Neutrophil (primary cell): ENCODE results near the gene PARD6B.
"Not testable (repeated sequence)": the region's sequence is repeated elsewhere in the genome, so short reads cannot be mapped to it uniquely, and the experiment has no call there.

Experiments used
- H3K27ac ChIP-seq: fragments of 200-600 bp; sonication (generic); 2 replicates; pipeline ENCODE4 v1.5.1; 2016; ENCODE audit warnings: mild to moderate bottlenecking, moderate library complexity
- H3K27me3 ChIP-seq: fragments of 200-600 bp; sonication (generic); 2 replicates; pipeline ENCODE4 v1.6.0; 2016; ENCODE audit warnings: mild to moderate bottlenecking
- H3K36me3 ChIP-seq: fragments of 200-600 bp; sonication (generic); 2 replicates; pipeline ENCODE4 v1.5.1; 2017
- H3K4me1 ChIP-seq, 2 experiments: fragments of 200-600 bp in 1 of 2; sonication (generic) in 1 of 2; 1 replicate in 1 of 2; 2 replicates in 1 of 2; pipeline versions ENCODE4 v1.5.1 to v1.6.1; 2013 to 2016; ENCODE audit warnings: low read depth in 1 of 2, low read length in 1 of 2, mild to moderate bottlenecking in 1 of 2, moderate library complexity in 1 of 2; ENCODE audit not compliant: control insufficient read depth in 1 of 2, insufficient read depth in 1 of 2
- H3K4me3 ChIP-seq, 2 experiments: fragments of 200-600 bp in 1 of 2; sonication (generic) in 1 of 2; 1 replicate in 1 of 2; 2 replicates in 1 of 2; pipeline ENCODE4 v1.5.1; 2013 to 2016; ENCODE audit warnings: low read depth in 1 of 2, low read length in 1 of 2, mild to moderate bottlenecking in 1 of 2, moderate library complexity in 1 of 2
- H3K9me3 ChIP-seq: fragments of 200-600 bp; sonication (generic); 2 replicates; pipeline ENCODE4 v1.5.1; 2016
- CTCF ChIP-seq: fragments of 200-600 bp; sonication (generic); IDR thresholded peaks from 2 replicates; pipeline ENCODE4 v1.5.1; 2016; ENCODE audit warnings: antibody characterized with exemption

PARD6B gene

GRCh38 chr20:50692552-50692933 lies 38.8 kb upstream of the PARD6B start:
- Histone ChIP-seq H3K36me3 (no peaks in the 10 kb centered on the region), H3K4me3 (no peak overlapping the region), H3K27ac (no peak overlapping the region), H3K27me3 (peaks cover 53% of the 10 kb centered on the region), H3K4me1 (peaks cover 49 to 52% of the 10 kb centered on the region in 2 experiments), H3K9me3 (no peaks in the 10 kb centered on the region)
- TF ChIP-seq CTCF: no peak

GRCh38 chr20:50693001-50693400 lies 38.4 kb upstream of the PARD6B start:
- H3K27me3 ChIP-seq: peaks cover 53% of the 10 kb centered on the region
- no peak for TF ChIP-seq CTCF

GRCh38 chr20:50694379-50695134 lies 36.8 kb upstream of the PARD6B start:
- peaks cover 29 to 33% of the 10 kb centered on the region in 2 experiments for H3K4me1 ChIP-seq
- no peak overlapping the region for H3K4me3 ChIP-seq
- H3K36me3 ChIP-seq: no peaks in the 10 kb centered on the region
- H3K9me3 ChIP-seq: no peaks in the 10 kb centered on the region
- peaks cover 48% of the 10 kb centered on the region for H3K27me3 ChIP-seq
- no peak overlapping the region for H3K27ac ChIP-seq
- TF ChIP-seq CTCF: no peak

More at GRCh38 chr20:50693001-50693400, 38.4 kb upstream of the PARD6B start:
- no peaks in the 10 kb centered on the region for H3K9me3 ChIP-seq
- no peak overlapping the region for H3K27ac ChIP-seq
- no peak overlapping the region for H3K4me3 ChIP-seq
- H3K4me1 ChIP-seq: peaks cover 45 to 47% of the 10 kb centered on the region in 2 experiments
- no peaks in the 10 kb centered on the region for H3K36me3 ChIP-seq

- Histone ChIP-seq H3K9me3 (no peaks in the 10 kb centered on the region), H3K27ac (no peak overlapping the region), H3K4me1 (peaks cover 25 to 26% of the 10 kb centered on the region in 2 experiments), H3K36me3 (no peaks in the 10 kb centered on the region), H3K27me3 (peaks cover 40% of the 10 kb centered on the region), H3K4me3 (no peak overlapping the region)
- TF ChIP-seq CTCF: no peak
These were observed 36.1 kb upstream of the PARD6B start for GRCh38 chr20:50695135-50695872.

- H3K36me3 ChIP-seq, H3K27ac ChIP-seq, H3K4me3 ChIP-seq, H3K9me3 ChIP-seq: not testable (repeated sequence)
- Histone ChIP-seq H3K27me3 (peaks cover 11% of the 10 kb centered on the region), H3K4me1 (peaks cover 10 to 14% of the 10 kb centered on the region in 2 experiments)
These were observed 33.1 kb upstream of the PARD6B start for GRCh38 chr20:50698255-50698654.

GRCh38 chr20:50699688-50700087 lies 31.7 kb upstream of the PARD6B start:
- no peak for TF ChIP-seq CTCF
- Histone ChIP-seq H3K27ac (no peak overlapping the region), H3K9me3 (no peaks in the 10 kb centered on the region), H3K4me1 (peaks cover 9 to 12% of the 10 kb centered on the region in 2 experiments), H3K4me3 (no peak overlapping the region), H3K27me3 (no peaks in the 10 kb centered on the region), H3K36me3 (no peaks in the 10 kb centered on the region)
